Stimulated activated naive CD4-positive, alpha-beta T cell (primary cell): Measurements from ENCODE around the gene NRSN1.
"Not testable (repeated sequence)": the region's sequence is repeated elsewhere in the genome, so short reads cannot be mapped to it uniquely, and the experiment has no call there.

ENCODE experiments used
- DNase-seq, 6 experiments: peaks; one replicate each; lab custom pipeline; 2025; lab: John Stamatoyannopoulos, UW

The NRSN1 gene

DNA sequence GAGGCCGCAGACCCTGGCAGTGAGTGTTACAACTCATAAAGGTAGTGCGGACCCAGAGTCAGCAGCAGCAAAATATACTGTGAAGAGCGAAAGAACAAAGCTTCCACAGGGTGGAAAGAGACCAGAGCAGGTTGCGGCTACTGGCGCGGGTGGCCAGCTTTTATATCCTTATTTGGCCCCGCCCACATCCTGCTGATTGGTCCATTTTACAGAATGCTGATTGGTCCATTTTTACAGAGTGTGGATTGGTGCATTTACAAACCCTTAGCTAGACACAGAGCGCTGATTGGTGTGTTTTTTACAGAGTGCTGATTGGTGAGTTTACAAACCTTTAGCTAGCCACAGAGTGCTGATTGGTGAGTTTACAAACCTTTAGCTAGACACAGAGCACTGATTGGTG is 16.7 kb downstream of the NRSN1 start:
- DNase-seq = not testable (repeated sequence)

DNA sequence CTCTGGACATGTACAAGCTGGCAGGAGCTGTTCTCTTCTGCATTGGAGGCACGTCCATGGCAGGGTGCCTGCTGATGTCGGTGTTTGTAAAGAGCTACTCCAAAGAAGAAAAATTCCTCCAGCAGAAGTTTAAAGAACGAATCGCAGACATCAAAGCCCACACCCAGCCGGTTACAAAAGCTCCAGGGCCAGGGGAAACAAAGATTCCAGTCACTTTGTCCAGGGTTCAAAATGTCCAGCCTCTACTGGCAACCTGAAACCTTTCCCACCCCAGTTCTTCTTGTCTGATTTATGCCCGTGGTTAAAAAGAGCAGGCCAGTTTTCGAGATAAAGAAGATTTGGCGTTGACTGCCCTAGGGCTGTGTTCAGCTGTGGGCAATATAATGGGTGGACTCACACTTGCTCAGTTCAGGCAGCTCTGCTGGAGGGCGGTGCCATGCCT is 19.7 kb downstream of the NRSN1 start:
- DNase-seq = no peak

DNA sequence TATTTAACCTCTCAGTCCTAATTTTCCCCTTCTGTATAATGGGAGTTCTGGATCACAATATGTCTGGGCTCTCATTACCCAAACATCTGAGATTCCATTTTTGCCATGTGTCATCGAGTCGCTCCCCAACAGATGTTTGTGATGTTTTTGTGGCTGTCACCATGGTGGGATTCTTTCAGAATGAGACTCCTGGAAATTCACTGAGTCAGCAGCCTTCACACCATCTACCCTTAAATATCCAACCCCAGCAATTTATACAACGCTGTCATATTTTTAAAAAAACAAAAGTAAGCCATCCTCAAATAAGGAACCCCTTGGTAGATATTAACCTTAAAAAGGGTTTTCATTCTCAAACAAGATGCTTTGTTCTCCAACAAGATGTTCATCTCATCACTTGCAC is 20.9 kb downstream of the NRSN1 start:
- DNase-seq = no peak

DNA sequence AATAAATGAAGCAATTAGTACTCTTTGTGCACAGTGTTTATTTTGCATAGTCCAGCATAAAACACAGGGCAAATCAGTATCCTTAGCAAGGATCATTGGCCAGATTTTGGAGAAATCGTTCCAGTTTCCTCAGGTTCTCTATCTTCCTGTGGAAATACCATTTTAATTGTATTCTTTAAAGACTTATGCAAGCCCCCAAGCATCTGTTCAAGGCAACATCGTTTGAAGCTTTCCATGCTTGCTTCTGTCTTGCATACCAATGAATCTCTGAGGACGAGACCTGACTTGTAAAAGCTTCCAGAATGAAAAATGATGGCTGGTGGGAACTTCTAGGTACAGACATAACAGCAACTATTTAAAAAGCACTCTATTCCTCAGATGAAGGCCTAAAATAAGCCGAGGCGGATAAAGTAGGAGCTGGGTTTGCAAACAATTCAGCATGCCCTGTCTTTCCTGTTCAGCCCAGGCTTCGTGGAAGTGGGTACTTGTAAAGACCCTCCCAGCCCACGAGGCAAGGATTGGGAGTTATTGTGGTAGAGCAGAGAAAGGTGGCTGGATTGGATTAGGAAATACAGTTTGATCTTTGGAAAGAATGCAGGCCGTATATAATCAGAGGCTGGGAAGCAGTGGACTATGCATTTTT is 21.6 kb downstream of the NRSN1 start:
- DNase-seq = no peak

DNA sequence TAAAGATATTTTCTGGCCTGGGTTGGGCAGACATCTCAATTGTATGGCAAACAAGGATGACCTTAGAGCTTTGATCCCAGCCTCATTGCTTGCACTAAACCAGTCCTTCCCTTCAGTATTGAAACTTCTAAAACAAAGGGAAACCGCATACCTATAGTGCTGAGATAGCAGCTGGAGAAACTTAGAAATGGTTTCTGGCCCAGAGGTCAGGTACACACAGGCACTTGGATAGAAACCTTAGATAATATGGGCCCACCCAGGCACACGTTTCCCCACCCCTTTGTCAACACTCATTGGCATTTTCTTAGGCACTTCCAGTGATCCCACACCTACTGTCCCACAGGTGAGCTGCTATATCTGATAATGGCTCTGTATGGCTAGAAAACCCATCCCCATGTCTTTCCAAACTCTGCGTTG is 22.1 kb downstream of the NRSN1 start:
- DNase-seq = no peak

DNA sequence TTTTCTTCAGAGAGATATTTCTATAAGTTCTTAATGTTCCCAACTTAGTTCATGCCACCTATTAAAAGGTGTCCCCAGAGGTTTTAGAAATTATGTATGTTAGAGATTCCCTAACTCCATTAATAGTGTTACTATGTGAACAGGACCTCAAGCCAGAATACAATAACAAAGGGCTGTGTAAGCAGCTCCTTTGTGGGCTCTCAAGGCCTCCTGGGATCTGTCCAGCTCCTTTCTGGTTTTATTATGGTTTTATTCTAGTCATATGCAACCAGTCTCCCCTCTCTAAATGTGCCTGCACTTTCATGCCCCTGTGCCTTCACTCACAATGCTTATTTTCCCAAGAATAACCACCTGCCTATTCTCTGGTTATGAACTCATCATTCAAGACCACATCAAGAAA is 22.7 kb downstream of the NRSN1 start:
- DNase-seq = no peak

DNA sequence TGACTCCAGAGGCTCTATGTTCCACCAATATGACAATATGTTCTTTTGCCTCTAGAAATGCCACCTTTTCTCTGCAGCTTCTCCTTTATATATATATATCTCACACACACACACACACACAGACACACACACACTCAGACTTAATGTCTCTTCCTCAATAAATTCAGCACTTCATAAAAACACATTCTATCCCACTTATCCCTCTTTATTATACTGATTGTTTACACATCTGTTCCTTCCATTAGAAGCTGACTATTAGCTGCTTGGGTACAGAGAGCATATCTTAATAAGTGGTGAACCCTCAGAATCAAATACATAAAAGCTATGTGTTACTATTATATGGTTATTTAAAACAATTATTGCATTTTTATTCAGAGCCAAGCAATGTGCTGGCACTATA is 23.3 kb downstream of the NRSN1 start:
- DNase-seq = no peak

DNA sequence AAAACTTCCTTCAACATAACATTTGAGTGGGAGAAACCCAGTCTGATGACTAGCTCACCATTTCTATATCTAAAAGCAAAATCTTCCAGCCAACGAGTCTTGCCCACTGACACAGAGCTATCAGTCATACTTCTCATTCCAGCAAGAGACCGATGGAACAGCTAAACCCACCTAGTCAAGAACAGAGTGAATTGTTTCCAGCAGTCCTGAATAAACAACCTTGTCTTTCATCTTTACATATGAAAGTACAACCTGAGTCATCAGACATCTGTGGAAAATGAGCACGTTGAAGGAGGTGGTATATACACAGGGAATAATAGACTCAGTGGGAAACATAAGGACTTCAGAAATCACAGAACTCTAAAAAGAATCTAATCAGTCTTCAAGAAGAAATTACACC is 23.8 kb downstream of the NRSN1 start:
- DNase-seq = no peak

DNA sequence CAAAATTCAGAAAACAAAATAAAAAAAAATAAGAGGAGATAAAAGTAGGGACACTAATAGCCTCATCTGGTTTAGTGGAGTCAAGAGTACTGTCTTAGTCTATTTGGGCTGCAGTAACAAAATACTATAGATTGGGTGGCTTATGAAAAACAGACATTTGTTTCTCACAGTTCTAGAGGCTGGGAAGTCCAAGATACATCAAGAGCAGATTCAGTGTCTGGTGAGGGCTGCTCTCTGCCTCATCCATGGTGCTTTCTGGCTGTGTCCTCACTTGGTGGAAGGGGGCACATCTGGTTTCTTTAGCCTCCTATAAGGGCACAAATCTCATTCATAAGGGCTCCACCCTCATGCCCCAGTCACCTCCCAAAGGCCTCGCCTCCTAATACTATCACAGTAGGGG is 26.0 kb downstream of the NRSN1 start:
- DNase-seq = no peak

DNA sequence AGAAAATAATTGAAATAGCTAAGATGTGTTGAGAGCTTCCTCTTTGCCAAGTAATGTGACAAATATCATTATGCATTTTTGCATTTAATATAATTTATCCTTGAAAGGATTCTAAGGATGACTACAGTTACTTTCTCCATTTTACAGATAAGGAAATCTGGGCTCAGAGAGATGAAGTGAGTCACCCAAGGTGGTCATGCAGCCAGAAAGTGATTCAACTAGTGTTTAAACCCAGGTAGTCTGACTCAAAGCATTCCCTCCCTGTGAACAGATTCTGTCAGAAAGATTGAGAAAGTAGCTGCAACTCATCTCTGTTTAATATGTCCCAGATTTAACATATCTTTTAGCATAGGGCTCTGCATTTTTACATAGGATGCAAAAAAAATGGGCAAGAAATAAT is 28.1 kb downstream of the NRSN1 start:
- no peak for DNase-seq

DNA sequence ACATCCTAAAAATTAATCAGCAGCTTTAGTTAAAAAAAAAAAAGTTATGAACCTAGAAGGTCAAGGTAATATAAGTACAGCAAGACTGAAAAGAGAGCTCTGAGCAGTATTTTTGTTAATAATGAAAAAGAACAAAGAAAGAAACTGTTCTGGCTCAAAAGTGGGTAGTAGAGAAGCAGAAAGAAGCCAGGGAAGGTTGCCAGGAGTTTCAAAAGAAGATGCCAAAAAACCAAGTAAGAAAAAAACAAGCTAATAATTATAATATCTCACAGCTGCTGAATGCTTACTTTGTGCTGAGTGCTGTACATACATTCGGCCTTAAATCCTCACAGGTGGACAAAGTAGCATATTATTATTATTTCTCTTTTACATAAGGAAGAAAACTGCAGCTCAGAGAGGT is 31.9 kb downstream of the NRSN1 start:
- no peak for DNase-seq

DNA sequence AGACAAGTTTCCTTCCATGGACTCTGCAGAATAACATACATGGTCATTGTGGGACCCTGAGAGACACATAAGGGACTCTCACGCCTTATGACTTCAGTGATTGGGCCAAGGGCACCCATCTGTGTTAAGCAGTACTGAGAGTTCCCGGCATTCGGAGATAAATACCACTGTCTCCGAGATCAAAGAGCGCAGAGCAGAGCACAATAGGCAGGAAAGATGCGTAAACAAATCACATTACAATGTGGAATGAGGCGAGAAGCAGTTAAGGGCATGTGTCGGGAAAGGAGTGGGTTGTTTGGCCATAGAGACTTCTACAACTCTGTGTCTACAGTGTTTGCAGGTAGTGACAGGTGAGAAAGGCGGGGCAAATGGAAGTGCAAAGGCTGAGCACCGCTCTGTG is 57.6 kb downstream of the NRSN1 start:
- DNase-seq = no peak

DNA sequence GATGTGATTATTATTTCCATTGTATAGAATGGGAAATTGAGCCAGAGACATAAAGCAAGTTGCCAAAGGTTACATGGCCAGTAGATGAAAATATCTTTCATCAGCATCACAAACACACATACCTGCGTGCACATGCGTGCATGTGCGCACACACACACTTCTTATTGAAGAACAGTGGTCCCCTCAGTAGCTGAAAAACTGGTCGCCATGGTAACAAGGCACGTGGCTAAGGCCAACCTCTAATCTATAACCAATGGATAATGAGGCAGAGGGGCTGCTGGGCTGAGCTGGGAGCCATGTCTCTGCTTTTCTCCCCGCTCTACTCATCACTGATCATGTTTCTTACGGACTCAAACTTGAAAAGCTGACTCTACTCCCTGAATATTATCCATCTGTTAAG is 60.3 kb downstream of the NRSN1 start:
- no peak for DNase-seq

DNA sequence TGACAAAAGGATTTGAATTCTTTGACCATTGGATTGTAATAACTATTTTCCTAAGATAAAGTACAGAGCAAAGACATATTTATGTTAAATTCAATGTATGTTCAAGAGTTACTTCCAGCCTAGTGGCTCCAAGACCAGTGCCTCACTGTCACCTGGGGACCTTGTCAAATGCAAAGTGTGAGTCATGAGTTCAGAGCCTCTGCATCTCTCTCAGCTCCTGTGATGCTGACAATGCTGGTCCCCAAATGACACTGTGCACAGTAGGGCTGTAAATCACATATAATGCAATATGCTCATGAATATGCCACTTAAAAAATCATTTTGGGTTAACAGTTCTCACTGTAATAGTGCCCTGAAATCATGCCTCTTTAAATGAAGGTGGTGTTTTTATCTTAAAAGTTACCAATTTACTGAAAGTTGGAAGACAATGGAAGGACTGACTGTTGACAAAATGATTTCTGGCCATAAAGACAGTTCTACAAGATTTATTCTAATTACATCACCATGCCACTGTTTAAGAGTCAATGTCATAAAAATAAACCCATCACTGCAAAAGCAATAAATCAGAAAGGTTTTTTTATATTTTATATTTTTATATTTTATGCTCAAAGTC is 62.1 kb downstream of the NRSN1 start:
- no peak for DNase-seq

DNA sequence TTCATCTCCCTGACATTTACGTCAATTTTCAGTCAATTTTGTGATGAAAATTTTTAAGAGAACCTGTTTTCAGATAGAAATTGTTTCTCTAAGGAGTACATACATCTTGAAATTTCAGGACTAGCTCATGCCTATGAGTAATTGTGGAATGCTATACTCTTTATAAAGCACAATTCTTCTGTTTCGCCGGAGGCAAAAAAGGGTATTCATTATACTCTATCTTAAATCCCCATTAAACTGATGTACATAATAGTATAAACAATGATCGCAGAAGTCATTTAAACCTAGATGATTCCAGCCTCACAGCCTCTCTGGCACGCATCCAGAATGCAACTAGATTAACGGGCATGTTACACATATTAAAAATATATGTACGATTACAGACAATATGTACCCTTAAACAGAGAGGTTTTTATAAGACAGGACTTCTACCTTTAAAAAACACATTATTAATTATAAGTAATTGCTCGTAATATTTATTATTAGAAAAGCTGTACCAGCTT is 62.6 kb downstream of the NRSN1 start:
- DNase-seq = no peak

DNA sequence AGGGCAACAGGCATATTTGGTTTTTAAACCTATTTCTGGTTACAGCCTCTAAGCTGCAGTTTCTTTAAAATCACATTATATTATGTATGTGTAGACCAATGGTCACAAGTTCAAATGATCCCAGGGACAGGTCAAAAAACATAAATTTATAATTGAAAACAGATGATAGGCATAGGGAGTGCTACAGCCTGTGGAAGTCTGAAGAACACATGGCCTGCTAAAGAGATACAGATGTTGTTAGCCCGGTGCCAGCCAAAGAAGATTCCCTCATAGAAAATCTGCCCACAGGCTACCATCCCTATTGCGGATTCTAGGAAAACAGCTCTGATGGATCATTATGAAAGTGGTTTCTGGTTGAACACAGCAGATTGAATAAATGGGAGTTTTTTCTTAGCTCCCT is 65.3 kb downstream of the NRSN1 start:
- DNase-seq = no peak

DNA sequence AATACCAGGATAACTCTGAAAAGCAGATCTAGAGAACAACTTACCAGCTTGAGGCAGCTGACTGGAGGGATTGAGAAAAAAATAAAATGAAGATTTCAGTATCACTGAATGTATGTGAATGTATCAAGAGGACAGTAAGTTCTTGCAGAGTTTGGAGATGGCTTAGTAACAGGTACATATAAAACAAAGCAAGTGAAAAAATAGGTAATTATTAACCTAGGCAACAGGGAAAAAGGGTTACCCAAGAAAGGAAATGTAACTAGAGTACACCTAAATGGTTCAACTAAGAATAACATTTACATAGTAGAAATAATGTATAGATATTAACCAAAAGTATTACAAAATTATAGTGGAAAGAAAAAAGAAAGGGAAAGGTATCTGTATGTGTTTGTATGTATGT is 67.3 kb downstream of the NRSN1 start:
- DNase-seq = no peak

DNA sequence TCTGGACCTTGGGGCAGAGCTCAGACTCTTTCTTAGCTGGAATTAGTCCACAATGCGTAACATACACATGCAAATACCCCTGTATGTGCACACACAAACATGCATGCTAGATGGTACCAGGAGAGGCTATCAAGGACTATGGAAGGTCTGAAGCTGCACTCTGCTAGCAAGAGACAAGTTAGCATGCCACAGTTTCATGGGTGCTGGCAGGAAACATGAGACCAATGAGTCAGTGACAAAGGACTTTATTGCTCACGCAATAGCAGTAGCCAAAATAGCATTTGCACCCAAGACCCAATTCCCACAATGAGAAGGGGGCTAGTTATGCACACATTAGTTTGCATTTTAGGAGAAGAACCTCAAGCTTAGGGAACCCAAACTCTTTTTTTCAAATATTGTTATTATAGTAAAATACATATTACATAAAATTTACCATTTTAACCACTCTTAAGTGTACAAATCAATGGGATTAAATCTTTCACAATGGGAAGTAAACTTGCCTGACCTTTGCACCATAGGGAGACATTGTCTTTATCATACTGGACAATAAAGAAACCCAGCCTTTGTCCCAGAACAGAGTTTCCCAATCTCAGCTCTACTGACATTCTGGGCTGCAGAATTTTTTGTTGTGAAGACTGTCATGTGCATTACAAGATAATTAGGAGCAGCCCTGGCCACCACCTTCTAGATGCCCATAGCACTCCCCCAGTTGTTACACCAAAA is 69.1 kb downstream of the NRSN1 start:
- no peak for DNase-seq

DNA sequence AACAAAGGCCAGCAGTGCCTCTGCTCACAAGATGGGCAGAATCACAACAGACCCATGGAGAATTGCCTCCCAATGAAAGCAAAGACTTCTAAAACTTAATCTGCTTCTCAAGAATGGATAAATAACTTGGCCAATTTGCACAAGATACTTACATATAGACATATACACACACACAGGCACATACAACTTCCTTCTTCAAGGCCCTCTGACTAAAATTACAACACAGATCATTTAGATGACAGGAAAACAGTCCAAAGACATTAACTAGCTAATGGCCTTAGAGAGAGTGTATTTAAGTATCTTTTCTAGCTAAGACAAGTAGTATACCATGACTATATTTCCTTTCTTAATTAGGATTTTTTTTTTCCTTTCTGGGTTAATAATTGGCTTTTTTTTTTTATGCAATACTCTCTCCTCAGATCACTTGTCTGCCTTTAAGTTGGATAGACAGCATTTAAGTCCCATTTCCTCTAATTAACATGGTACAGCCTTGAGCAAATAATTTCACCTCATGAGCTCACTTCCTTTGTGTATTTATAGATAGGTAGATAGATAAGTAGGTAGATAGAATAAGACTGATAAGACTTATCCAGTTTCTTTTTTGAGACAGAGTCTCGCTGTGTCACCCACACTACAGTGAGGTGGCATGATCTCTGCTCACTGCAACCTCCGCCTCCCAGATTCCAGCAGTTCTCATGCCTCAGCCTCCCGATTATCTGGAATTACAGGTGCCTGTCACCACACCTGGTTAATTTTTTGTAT is 70.0 kb downstream of the NRSN1 start:
- no peak for DNase-seq
